ENCODE data around the gene AGBL1.

Gene AGBL1

GRCh38 chr15:86879250-86880229 is 799.9 kb downstream of the AGBL1 start:
- DNase-seq: peak; percentile 11 to 41

- no peak for DNase-seq
Observed at GRCh38 chr15:86885616-86886015, 805.9 kb downstream of the AGBL1 start.

GRCh38 chr15:86892774-86893449 is 813.2 kb downstream of the AGBL1 start:
- peak; percentile 55 to 68 for DNase-seq

- DNase-seq: no peak
Observed at GRCh38 chr15:86894269-86894668, 814.6 kb downstream of the AGBL1 start.

- no peak for DNase-seq
Observed at GRCh38 chr15:86903642-86904421, 824.2 kb downstream of the AGBL1 start.

- DNase-seq: peak; percentile 58 to 91
Observed at GRCh38 chr15:86905625-86906256, 826.1 kb downstream of the AGBL1 start.

- no peak for DNase-seq
Observed at GRCh38 chr15:86906376-86906775, 826.7 kb downstream of the AGBL1 start.

GRCh38 chr15:86911022-86911421 is 831.4 kb downstream of the AGBL1 start:
- DNase-seq: no peak

GRCh38 chr15:86912661-86913060 is 833.0 kb downstream of the AGBL1 start:
- DNase-seq: no peak

- DNase-seq: peak; percentile 37 to 81
Observed at GRCh38 chr15:86915811-86916331, 836.2 kb downstream of the AGBL1 start.

GRCh38 chr15:86916671-86917360 is 837.1 kb downstream of the AGBL1 start:
- DNase-seq: no peak

GRCh38 chr15:86917361-86917671 is 837.6 kb downstream of the AGBL1 start:
- DNase-seq: no peak

- no peak for DNase-seq
Observed at GRCh38 chr15:86919581-86919980, 839.9 kb downstream of the AGBL1 start.

GRCh38 chr15:86929461-86929860 is 849.8 kb downstream of the AGBL1 start:
- DNase-seq: no peak

- no peak for DNase-seq
Observed at GRCh38 chr15:86932456-86932855, 852.8 kb downstream of the AGBL1 start.

- no peak for DNase-seq
Observed at GRCh38 chr15:86935841-86936240, 856.2 kb downstream of the AGBL1 start.

GRCh38 chr15:86942285-86942684 is 862.6 kb downstream of the AGBL1 start:
- DNase-seq: no peak

GRCh38 chr15:86948719-86949118 is 869.0 kb downstream of the AGBL1 start:
- no peak for DNase-seq

GRCh38 chr15:86959254-86959653 is 879.6 kb downstream of the AGBL1 start:
- no peak for DNase-seq

- no peak for DNase-seq
Observed at GRCh38 chr15:86961669-86962068, 882.0 kb downstream of the AGBL1 start.

- DNase-seq: no peak
Observed at GRCh38 chr15:86964271-86964670, 884.6 kb downstream of the AGBL1 start.

GRCh38 chr15:86968244-86968643 is 888.6 kb downstream of the AGBL1 start:
- no peak for DNase-seq
